ENCODE results near the gene TRRAP. TPM values are rescaled to one million over a fixed set of nuclear protein-coding genes. Genes with fewer than 3 reads are reported as not detected.

Gene TRRAP
- total RNA-seq, 1 donor: 20.3 TPM

GRCh38 chr7:99033765-99034164 lies 155.4 kb downstream of the TRRAP start:
- no peak for TF ChIP-seq CTCF (IDR thresholded peaks at IDR 0.05; ENCODE audit: insufficient read depth, low read depth, low read length)
- no peak overlapping the region for H3K4me3 ChIP-seq (ENCODE audit: low read depth, low read length)
- no peak for DNase-seq (ENCODE audit: low read depth)

GRCh38 chr7:99034932-99035722 lies 156.8 kb downstream of the TRRAP start:
- DNase-seq (ENCODE audit: low read depth): no peak
- no peak for TF ChIP-seq CTCF (IDR thresholded peaks at IDR 0.05; ENCODE audit: insufficient read depth, low read depth, low read length)
- H3K4me3 ChIP-seq (ENCODE audit: low read depth, low read length): no peak overlapping the region

- no peak for TF ChIP-seq CTCF (IDR thresholded peaks at IDR 0.05; ENCODE audit: insufficient read depth, low read depth, low read length)
- no peak for DNase-seq (ENCODE audit: low read depth)
Measured at GRCh38 chr7:99035723-99036545, 157.6 kb downstream of the TRRAP start.

GRCh38 chr7:99036546-99037111 lies 158.3 kb downstream of the TRRAP start:
- DNase-seq (ENCODE audit: low read depth): peak; percentile 18
- peak; percentile 37 for TF ChIP-seq CTCF (IDR thresholded peaks at IDR 0.05; ENCODE audit: insufficient read depth, low read depth, low read length)
- no peak overlapping the region for H3K4me3 ChIP-seq (ENCODE audit: low read depth, low read length)

More at GRCh38 chr7:99035723-99036545, 157.6 kb downstream of the TRRAP start:
- H3K4me3 ChIP-seq (ENCODE audit: low read depth, low read length): no peak overlapping the region

- DNase-seq (ENCODE audit: low read depth): no peak
- H3K4me3 ChIP-seq (ENCODE audit: low read depth, low read length): no peak overlapping the region
- TF ChIP-seq CTCF (IDR thresholded peaks at IDR 0.05; ENCODE audit: insufficient read depth, low read depth, low read length): no peak
Measured at GRCh38 chr7:99037327-99037940, 159.1 kb downstream of the TRRAP start.

- TF ChIP-seq CTCF (IDR thresholded peaks at IDR 0.05; ENCODE audit: insufficient read depth, low read depth, low read length): no peak
- DNase-seq (ENCODE audit: low read depth): no peak
- no peak overlapping the region for H3K4me3 ChIP-seq (ENCODE audit: low read depth, low read length)
Measured at GRCh38 chr7:99038086-99038855, 159.9 kb downstream of the TRRAP start.

Measured in fibroblast of villous mesenchyme (primary cell).